ENCODE measurements around the gene SDCCAG8.

GRCh38 chr1:243351337-243351736 lies 95.5 kb downstream of the SDCCAG8 start:
- no peak for TF ChIP-seq CTCF (IDR thresholded peaks at IDR 0.05)
- TF ChIP-seq POLR2A (IDR thresholded peaks at IDR 0.05), result no peak
